GM10266 (cell line): ENCODE measurements around the gene TIAL1.

Experiments used
- DNase-seq: peaks from one replicate; pipeline ENCODE4 v3.0.0; 2012; ENCODE audit errors: extremely low spot score
- CTCF ChIP-seq: IDR thresholded peaks from 2 replicates; pipeline ENCODE4 v1.5.1; 2012; ENCODE audit warnings: mild to moderate bottlenecking, low read depth; ENCODE audit not compliant: control insufficient read depth, insufficient read depth; ENCODE audit errors: missing control alignments

TIAL1 gene

GRCh38 chr10:119597405-119598186 is 832 bp upstream of the TIAL1 start:
- no peak for TF ChIP-seq CTCF
- DNase-seq, result peak; percentile 45

GRCh38 chr10:119595676-119596515 is 868 bp downstream of the TIAL1 start:
- TF ChIP-seq CTCF, result no peak
- peak; percentile 45 for DNase-seq

GRCh38 chr10:119595134-119595675 is 1.6 kb downstream of the TIAL1 start:
- TF ChIP-seq CTCF, result no peak
- DNase-seq, result no peak

- DNase-seq, result no peak
- TF ChIP-seq CTCF, result no peak
Observed at GRCh38 chr10:119588071-119588470, 8.7 kb downstream of the TIAL1 start.

- TF ChIP-seq CTCF, result no peak
- no peak for DNase-seq
Observed at GRCh38 chr10:119578355-119578754, 18.4 kb downstream of the TIAL1 start.

- DNase-seq, result no peak
- TF ChIP-seq CTCF, result no peak
Observed at GRCh38 chr10:119575991-119576390, 20.8 kb downstream of the TIAL1 start.
